ENCODE data around the gene VIPR1. TPM values are rescaled to one million over a fixed set of nuclear protein-coding genes. Genes with fewer than 3 reads are reported as not detected.

Gene VIPR1
- total and polyA plus RNA-seq, 4 donors: 2.3 to 41.8 (median 14.6) TPM

GRCh38 chr3:42525736-42526345 lies 23.4 kb downstream of the VIPR1 start:
- Histone ChIP-seq H3K36me3 (ENCODE audit: control insufficient read depth in 4 of 4, insufficient read depth in 3 of 4, low read depth in 1 of 4, low read length in 3 of 4) (no peaks in the 10 kb centered on the region), H3K4me3 (ENCODE audit: low read depth in 1 of 3, low read length in 3 of 3) (no peak overlapping the region), H3K9ac (ENCODE audit: low read depth in 1 of 2, low read length in 2 of 2) (no peak overlapping the region), H3K27ac (ENCODE audit: low read depth in 1 of 2, low read length in 2 of 2) (no peak overlapping the region), H3K27me3 (ENCODE audit: control insufficient read depth in 4 of 4, insufficient read depth in 4 of 4, low read length in 3 of 4) (no peaks in the 10 kb centered on the region), H3K9me3 (ENCODE audit: control insufficient read depth in 4 of 4, low read length in 3 of 4) (no peaks in the 10 kb centered on the region), H3K4me1 (ENCODE audit: control insufficient read depth in 4 of 4, insufficient read depth in 4 of 4, low read length in 3 of 4) (peaks cover 0 to 5% (median 0%) of the 10 kb centered on the region in 4 donors)
- TF ChIP-seq REST (IDR thresholded peaks at IDR 0.05): no peak
- TF ChIP-seq NR2F2 (IDR thresholded peaks at IDR 0.05): no peak
- no peak for TF ChIP-seq SP1 (IDR thresholded peaks at IDR 0.05)
- TF ChIP-seq RAD21 (IDR thresholded peaks at IDR 0.05): no peak
- no peak for TF ChIP-seq GABPA (IDR thresholded peaks at IDR 0.05 in 1 of 2, conservative IDR thresholded peaks at IDR 0.05 in 1 of 2)
- TF ChIP-seq ZBTB33 (IDR thresholded peaks at IDR 0.05): no peak
- TF ChIP-seq MAX (IDR thresholded peaks at IDR 0.05): no peak
- TF ChIP-seq FOXA2 (IDR thresholded peaks at IDR 0.05): no peak
- no peak for TF ChIP-seq JUND (IDR thresholded peaks at IDR 0.05)
- no peak for TF ChIP-seq CTCF (IDR thresholded peaks at IDR 0.05; ENCODE audit: low read depth, low read length, missing input control)
- TF ChIP-seq HNF4G (IDR thresholded peaks at IDR 0.05): no peak
- no peak for DNase-seq (ENCODE audit: low spot score)
- WGBS: 93% methylated on average over 13 of the region's 13 CpGs

- no peak overlapping the region for H3K9ac ChIP-seq (ENCODE audit: low read depth in 1 of 2, low read length in 2 of 2)
- H3K36me3 ChIP-seq (ENCODE audit: control insufficient read depth in 4 of 4, insufficient read depth in 3 of 4, low read depth in 1 of 4, low read length in 3 of 4): no peaks in the 10 kb centered on the region
- H3K9me3 ChIP-seq (ENCODE audit: control insufficient read depth in 4 of 4, low read length in 3 of 4): no peaks in the 10 kb centered on the region
- no peaks in the 10 kb centered on the region for H3K27me3 ChIP-seq (ENCODE audit: control insufficient read depth in 4 of 4, insufficient read depth in 4 of 4, low read length in 3 of 4)
- H3K4me3 ChIP-seq (ENCODE audit: low read depth in 1 of 3, low read length in 3 of 3): no peak overlapping the region
- DNase-seq (ENCODE audit: low spot score): no peak
- peaks cover 0 to 5% (median 0%) of the 10 kb centered on the region in 4 donors for H3K4me1 ChIP-seq (ENCODE audit: control insufficient read depth in 4 of 4, insufficient read depth in 4 of 4, low read length in 3 of 4)
- 83% methylated on average over 15 of the region's 15 CpGs for WGBS
- no peak overlapping the region for H3K27ac ChIP-seq (ENCODE audit: low read depth in 1 of 2, low read length in 2 of 2)
- TF ChIP-seq SP1 (IDR thresholded peaks at IDR 0.05) (no peak), EGR1 (IDR thresholded peaks at IDR 0.05; ENCODE audit: low read depth in 2 of 2) (no peak), ATF3 (IDR thresholded peaks at IDR 0.05) (no peak), HNF4A (conservative IDR thresholded peaks at IDR 0.05) (no peak), REST (IDR thresholded peaks at IDR 0.05) (no peak), ZBTB33 (IDR thresholded peaks at IDR 0.05) (no peak), RXRA (IDR thresholded peaks at IDR 0.05) (no peak), RAD21 (IDR thresholded peaks at IDR 0.05) (no peak), NR2F2 (IDR thresholded peaks at IDR 0.05) (no peak), FOXA2 (IDR thresholded peaks at IDR 0.05) (no peak), JUND (IDR thresholded peaks at IDR 0.05) (no peak), FOXA1 (IDR thresholded peaks at IDR 0.05) (no peak)
Measured at GRCh38 chr3:42526616-42527367, 24.3 kb downstream of the VIPR1 start.
